ENCODE data around the gene RNASEH2C. TPM values are rescaled to one million over a fixed set of nuclear protein-coding genes. Genes with fewer than 3 reads are reported as not detected.
"Not testable (repeated sequence)": the region's sequence is repeated elsewhere in the genome, so short reads cannot be mapped to it uniquely, and the experiment has no call there.

RNASEH2C gene
- polyA plus RNA-seq, 1 donor (not counting 4 experiments of a cell fraction or from before 2014, with no cell fraction given) = 18.5 TPM

- Histone ChIP-seq H3K27me3 (ENCODE audit: control insufficient read depth, extremely low read depth, insufficient read depth, low read length) (no peaks in the 10 kb centered on the region), H3K36me3 (ENCODE audit: control insufficient read depth in 2 of 2, extremely low read depth in 1 of 2, insufficient read depth in 2 of 2, low read length in 2 of 2) (no peaks in the 10 kb centered on the region)
Observed at GRCh38 chr11:65692367-65692766, 28.2 kb downstream of the RNASEH2C start.

GRCh38 chr11:65691847-65692246 is 28.8 kb downstream of the RNASEH2C start:
- dilution Hi-C loops (cut with MboI; ENCODE audit: extremely low pct_ligation_motif_present, low sequenced_read_pairs); H3K4me3 ChIP-seq (ENCODE audit: control insufficient read depth in 2 of 3, extremely low read depth in 1 of 3, insufficient read depth in 2 of 3, low read depth in 1 of 3, low read length in 3 of 3): not testable (repeated sequence)

More at GRCh38 chr11:65692367-65692766, 28.2 kb downstream of the RNASEH2C start:
- DNase-seq (ENCODE audit: low read depth, low spot score) = no peak
- no peak for TF ChIP-seq EZH2 (IDR thresholded peaks at IDR 0.05; ENCODE audit: low read length)
- no peak for TF ChIP-seq CTCF (optimal IDR thresholded peaks at IDR 0.05 in 1 of 3, IDR thresholded peaks at IDR 0.05 in 1 of 3, conservative IDR thresholded peaks at IDR 0.05 in 1 of 3; ENCODE audit: extremely low read depth in 1 of 3, insufficient read depth in 2 of 3, low read length in 3 of 3)
- no peaks in the 10 kb centered on the region for H3K4me1 ChIP-seq (ENCODE audit: control insufficient read depth, extremely low read depth, insufficient read depth, low read length)
- H3K9ac ChIP-seq (ENCODE audit: control insufficient read depth, extremely low read depth, insufficient read depth, low read length) = no peak overlapping the region
- H3K4me3 ChIP-seq (ENCODE audit: control insufficient read depth in 2 of 3, extremely low read depth in 1 of 3, insufficient read depth in 2 of 3, low read depth in 1 of 3, low read length in 3 of 3) = no peak overlapping the region
- H3K9me1 ChIP-seq (ENCODE audit: control insufficient read depth, extremely low read depth, insufficient read depth, low read length) = no peaks in the 10 kb centered on the region
- dilution Hi-C loops (cut with MboI; ENCODE audit: extremely low pct_ligation_motif_present, low sequenced_read_pairs) = no loop called here
- no peaks in the 10 kb centered on the region for H4K20me1 ChIP-seq (ENCODE audit: control insufficient read depth, extremely low read depth, insufficient read depth, low read length)
- no peak overlapping the region for H3K27ac ChIP-seq (ENCODE audit: control insufficient read depth, insufficient read depth, low read length)
- H3K79me2 ChIP-seq (ENCODE audit: control insufficient read depth, insufficient read depth, low read length) = no peaks in the 10 kb centered on the region
- no peaks in the 10 kb centered on the region for H3K9me3 ChIP-seq (ENCODE audit: control insufficient read depth, low read depth, low read length)
- no peak overlapping the region for H2AFZ ChIP-seq (ENCODE audit: control insufficient read depth, low read length)
- FAIRE-seq = no peak
- H3K4me2 ChIP-seq (ENCODE audit: control insufficient read depth, extremely low read depth, insufficient read depth, low read depth, low read length) = no peak overlapping the region

GRCh38 chr11:65685981-65686380 is 34.6 kb downstream of the RNASEH2C start:
- Histone ChIP-seq H4K20me1 (ENCODE audit: control insufficient read depth, extremely low read depth, insufficient read depth, low read length) (no peaks in the 10 kb centered on the region), H3K4me3 (ENCODE audit: control insufficient read depth in 2 of 3, extremely low read depth in 1 of 3, insufficient read depth in 2 of 3, low read depth in 1 of 3, low read length in 3 of 3) (no peak overlapping the region), H3K79me2 (ENCODE audit: control insufficient read depth, insufficient read depth, low read length) (no peaks in the 10 kb centered on the region), H3K9me1 (ENCODE audit: control insufficient read depth, extremely low read depth, insufficient read depth, low read length) (no peaks in the 10 kb centered on the region), H3K27ac (ENCODE audit: control insufficient read depth, insufficient read depth, low read length) (no peak overlapping the region), H3K4me2 (ENCODE audit: control insufficient read depth, extremely low read depth, insufficient read depth, low read depth, low read length) (no peak overlapping the region), H3K9ac (ENCODE audit: control insufficient read depth, extremely low read depth, insufficient read depth, low read length) (no peak overlapping the region), H3K4me1 (ENCODE audit: control insufficient read depth, extremely low read depth, insufficient read depth, low read length) (no peaks in the 10 kb centered on the region), H3K9me3 (ENCODE audit: control insufficient read depth, low read depth, low read length) (no peaks in the 10 kb centered on the region), H2AFZ (ENCODE audit: control insufficient read depth, low read length) (no peak overlapping the region), H3K36me3 (ENCODE audit: control insufficient read depth in 2 of 2, extremely low read depth in 1 of 2, insufficient read depth in 2 of 2, low read length in 2 of 2) (no peaks in the 10 kb centered on the region), H3K27me3 (ENCODE audit: control insufficient read depth, extremely low read depth, insufficient read depth, low read length) (peaks cover 3% of the 10 kb centered on the region)
- no peak for DNase-seq (ENCODE audit: low read depth, low spot score)
- TF ChIP-seq EZH2 (IDR thresholded peaks at IDR 0.05; ENCODE audit: low read length) (no peak), CTCF (optimal IDR thresholded peaks at IDR 0.05 in 1 of 3, IDR thresholded peaks at IDR 0.05 in 1 of 3, conservative IDR thresholded peaks at IDR 0.05 in 1 of 3; ENCODE audit: extremely low read depth in 1 of 3, insufficient read depth in 2 of 3, low read length in 3 of 3) (no peak)
- FAIRE-seq = no peak
- dilution Hi-C loops (cut with MboI; ENCODE audit: extremely low pct_ligation_motif_present, low sequenced_read_pairs) = no loop called here

More at GRCh38 chr11:65691847-65692246, 28.8 kb downstream of the RNASEH2C start:
- not testable (repeated sequence) for H4K20me1 ChIP-seq (ENCODE audit: control insufficient read depth, extremely low read depth, insufficient read depth, low read length); FAIRE-seq; H3K4me1 ChIP-seq (ENCODE audit: control insufficient read depth, extremely low read depth, insufficient read depth, low read length); H3K9ac ChIP-seq (ENCODE audit: control insufficient read depth, extremely low read depth, insufficient read depth, low read length); H3K36me3 ChIP-seq (ENCODE audit: control insufficient read depth in 2 of 2, extremely low read depth in 1 of 2, insufficient read depth in 2 of 2, low read length in 2 of 2); H2AFZ ChIP-seq (ENCODE audit: control insufficient read depth, low read length); H3K27ac ChIP-seq (ENCODE audit: control insufficient read depth, insufficient read depth, low read length); H3K4me2 ChIP-seq (ENCODE audit: control insufficient read depth, extremely low read depth, insufficient read depth, low read depth, low read length); H3K9me1 ChIP-seq (ENCODE audit: control insufficient read depth, extremely low read depth, insufficient read depth, low read length); DNase-seq (ENCODE audit: low read depth, low spot score); H3K27me3 ChIP-seq (ENCODE audit: control insufficient read depth, extremely low read depth, insufficient read depth, low read length); H3K9me3 ChIP-seq (ENCODE audit: control insufficient read depth, low read depth, low read length); H3K79me2 ChIP-seq (ENCODE audit: control insufficient read depth, insufficient read depth, low read length)

GRCh38 chr11:65683480-65683879 is 37.1 kb downstream of the RNASEH2C start:
- dilution Hi-C loops (cut with MboI; ENCODE audit: extremely low pct_ligation_motif_present, low sequenced_read_pairs); H3K4me3 ChIP-seq (ENCODE audit: control insufficient read depth in 2 of 3, extremely low read depth in 1 of 3, insufficient read depth in 2 of 3, low read depth in 1 of 3, low read length in 3 of 3); H3K9ac ChIP-seq (ENCODE audit: control insufficient read depth, extremely low read depth, insufficient read depth, low read length); H3K4me2 ChIP-seq (ENCODE audit: control insufficient read depth, extremely low read depth, insufficient read depth, low read depth, low read length); DNase-seq (ENCODE audit: low read depth, low spot score); H2AFZ ChIP-seq (ENCODE audit: control insufficient read depth, low read length); H3K27me3 ChIP-seq (ENCODE audit: control insufficient read depth, extremely low read depth, insufficient read depth, low read length); FAIRE-seq; H3K9me3 ChIP-seq (ENCODE audit: control insufficient read depth, low read depth, low read length); H4K20me1 ChIP-seq (ENCODE audit: control insufficient read depth, extremely low read depth, insufficient read depth, low read length); H3K9me1 ChIP-seq (ENCODE audit: control insufficient read depth, extremely low read depth, insufficient read depth, low read length); H3K4me1 ChIP-seq (ENCODE audit: control insufficient read depth, extremely low read depth, insufficient read depth, low read length); H3K79me2 ChIP-seq (ENCODE audit: control insufficient read depth, insufficient read depth, low read length); H3K36me3 ChIP-seq (ENCODE audit: control insufficient read depth in 2 of 2, extremely low read depth in 1 of 2, insufficient read depth in 2 of 2, low read length in 2 of 2); H3K27ac ChIP-seq (ENCODE audit: control insufficient read depth, insufficient read depth, low read length): not testable (repeated sequence)

All from keratinocyte (primary cell).